Fibroblast of skin of right quadriceps (primary cell): Measurements from ENCODE around the gene ZNF446.
"Not testable (repeated sequence)": the region's sequence is repeated elsewhere in the genome, so short reads cannot be mapped to it uniquely, and the experiment has no call there.

Experiments
- DNase-seq: peaks from one replicate; pipeline ENCODE4 v3.0.0-alpha.2; 2013

Gene ZNF446

DNA sequence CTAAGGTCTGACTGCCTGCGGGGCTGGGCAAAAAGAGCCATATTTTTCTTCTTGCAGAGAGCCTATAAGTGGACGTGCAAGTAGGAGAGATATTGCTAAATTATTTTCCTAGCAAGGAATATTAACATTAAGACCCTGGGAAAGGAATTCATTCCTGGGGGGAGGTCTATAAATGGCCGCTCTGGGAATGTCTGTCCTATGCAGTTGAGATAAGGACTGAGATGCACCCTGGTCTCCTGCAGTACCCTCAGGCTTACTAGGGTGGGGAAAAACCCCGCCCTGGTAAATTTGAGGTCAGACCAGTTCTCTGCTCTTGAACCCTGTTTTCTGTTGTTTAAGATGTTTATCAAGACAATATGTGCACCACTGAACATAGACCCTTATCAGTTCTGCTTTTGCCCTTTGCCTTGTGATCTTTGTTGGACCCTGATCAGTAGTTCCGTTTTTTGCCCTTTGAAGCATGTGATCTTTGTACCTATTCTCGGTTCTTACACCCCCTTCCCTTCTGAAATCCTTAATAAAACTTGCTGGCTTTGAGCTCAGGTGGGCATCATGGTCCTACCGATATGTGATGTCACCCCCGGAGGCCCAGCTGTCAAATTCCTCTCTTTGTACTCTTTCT is 31.6 kb downstream of the ZNF446 start:
- not testable (repeated sequence) for DNase-seq

DNA sequence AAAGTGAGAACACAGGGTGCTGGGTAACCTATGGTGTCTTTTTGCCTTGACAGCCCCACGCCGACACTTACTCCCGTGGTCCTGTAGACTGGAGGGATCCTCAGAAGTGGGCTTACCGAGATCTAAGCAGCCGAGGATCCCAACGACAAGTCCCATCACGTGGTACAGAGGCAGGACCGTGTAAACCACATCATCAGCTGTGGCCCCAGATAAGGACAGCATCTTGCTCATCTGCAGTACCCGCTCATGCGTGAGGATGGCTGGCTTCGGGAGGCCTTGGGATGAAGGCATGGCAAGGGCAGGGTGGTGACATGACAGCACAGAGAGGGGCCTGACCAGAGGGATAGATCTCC is 33.6 kb downstream of the ZNF446 start:
- no peak for DNase-seq

DNA sequence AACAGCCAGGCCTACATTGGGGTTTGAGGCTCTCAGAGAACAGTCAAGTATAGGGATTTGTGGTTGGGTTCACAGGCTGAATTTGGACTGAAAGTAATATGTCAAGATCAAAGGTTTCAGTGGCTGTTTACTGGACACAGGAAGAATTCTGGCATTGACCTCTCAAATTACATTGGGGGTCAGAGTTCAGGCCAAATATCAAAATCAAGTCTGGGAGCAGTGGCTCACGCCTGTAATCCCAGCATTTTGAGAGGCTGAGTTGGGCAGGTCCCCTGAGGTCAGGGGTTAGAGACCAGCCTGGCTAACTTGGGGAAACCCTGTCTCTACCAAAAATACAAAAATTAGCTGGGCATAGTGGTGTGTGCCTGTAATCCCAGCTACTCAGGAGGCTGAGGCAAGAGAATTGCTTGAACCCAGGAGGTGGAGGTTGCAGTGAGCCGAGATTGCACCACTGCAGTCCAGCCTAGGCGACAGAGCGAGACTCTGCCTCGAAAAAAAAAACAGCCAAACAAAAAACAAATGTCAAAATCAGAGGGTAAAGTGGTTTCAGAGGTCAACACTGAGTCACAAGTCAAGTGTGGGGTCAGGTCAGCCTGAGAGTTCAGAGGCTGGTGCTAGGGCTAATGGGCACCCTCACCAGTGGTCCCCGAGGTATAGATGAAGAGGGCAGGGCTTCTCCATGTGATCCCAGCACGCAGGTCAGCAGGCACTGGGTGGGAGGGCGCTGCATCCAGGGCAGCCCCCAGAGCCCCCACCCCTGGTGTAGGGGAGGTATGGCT is 34.1 kb downstream of the ZNF446 start:
- DNase-seq: no peak

DNA sequence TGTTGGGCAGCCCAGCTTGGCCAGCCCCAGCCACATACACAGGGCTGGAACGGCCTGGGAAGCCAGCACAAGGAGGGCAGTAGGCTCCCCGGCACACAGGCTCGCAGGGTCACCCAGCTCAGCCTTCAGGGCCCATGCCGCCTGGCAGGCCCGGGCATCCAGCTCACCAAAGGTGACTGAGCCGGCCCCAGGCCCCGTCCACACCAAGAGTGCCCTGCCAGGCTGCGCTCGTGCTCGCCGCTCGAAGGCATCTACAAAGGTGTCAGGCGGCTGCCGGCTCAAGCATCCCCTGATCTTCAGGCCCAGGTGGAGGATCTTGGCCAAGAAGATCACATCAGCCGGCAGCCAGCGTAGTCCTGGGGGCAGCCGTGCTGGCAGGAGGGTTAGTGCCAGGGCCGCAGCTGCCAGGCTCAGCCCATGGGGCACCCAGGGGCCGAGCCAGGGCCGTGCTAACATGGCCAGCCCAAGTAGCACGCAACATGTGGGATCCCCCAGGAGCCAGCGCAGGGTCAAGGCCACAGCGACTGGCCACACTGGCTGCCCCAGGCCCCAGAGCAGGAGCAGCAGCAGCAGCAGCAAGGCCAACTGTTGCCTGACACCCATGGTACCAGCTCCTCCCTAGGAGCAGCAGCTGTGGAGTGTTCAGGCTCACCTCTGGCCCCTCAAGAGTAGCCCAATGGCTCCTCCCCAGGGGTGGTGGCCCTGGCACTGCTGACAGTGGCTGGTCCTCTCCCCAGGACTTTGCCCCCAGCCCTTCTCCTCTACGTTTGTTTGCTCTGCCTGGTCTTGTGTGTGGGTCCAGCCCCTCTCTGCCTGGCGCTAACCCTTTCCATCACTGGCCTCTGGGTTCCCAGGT is 35.4 kb downstream of the ZNF446 start, which contains the start of gene SLC27A5:
Gene SLC27A5 (minus strand): TSS at position 640 of the 856 bp plus-strand sequence. CDS start 37 bp downstream, at position 603.
- DNase-seq: no peak

DNA sequence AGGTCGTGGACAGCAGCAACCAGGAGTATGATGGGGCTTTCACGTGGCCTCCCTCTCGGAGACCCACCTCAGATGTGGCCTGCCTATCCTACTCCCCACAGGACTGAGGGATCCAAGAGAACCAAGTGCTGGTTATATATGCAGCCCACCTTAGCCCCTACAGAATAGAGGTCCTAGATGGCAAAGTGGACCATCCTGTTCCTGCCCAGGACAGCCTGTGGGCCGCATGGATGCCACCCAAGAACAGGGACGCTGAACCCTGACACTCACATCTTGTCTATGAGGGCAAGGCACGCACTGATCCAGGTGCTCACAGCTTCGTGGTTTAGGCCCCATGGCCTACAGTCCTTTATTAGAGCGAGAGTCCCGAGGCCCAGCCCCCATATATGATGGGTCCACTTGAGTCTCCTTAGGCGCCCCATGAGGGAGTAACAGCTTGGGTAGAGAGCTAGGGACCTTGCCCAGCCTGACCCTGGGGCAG is 37.1 kb downstream of the ZNF446 start:
- DNase-seq: no peak

DNA sequence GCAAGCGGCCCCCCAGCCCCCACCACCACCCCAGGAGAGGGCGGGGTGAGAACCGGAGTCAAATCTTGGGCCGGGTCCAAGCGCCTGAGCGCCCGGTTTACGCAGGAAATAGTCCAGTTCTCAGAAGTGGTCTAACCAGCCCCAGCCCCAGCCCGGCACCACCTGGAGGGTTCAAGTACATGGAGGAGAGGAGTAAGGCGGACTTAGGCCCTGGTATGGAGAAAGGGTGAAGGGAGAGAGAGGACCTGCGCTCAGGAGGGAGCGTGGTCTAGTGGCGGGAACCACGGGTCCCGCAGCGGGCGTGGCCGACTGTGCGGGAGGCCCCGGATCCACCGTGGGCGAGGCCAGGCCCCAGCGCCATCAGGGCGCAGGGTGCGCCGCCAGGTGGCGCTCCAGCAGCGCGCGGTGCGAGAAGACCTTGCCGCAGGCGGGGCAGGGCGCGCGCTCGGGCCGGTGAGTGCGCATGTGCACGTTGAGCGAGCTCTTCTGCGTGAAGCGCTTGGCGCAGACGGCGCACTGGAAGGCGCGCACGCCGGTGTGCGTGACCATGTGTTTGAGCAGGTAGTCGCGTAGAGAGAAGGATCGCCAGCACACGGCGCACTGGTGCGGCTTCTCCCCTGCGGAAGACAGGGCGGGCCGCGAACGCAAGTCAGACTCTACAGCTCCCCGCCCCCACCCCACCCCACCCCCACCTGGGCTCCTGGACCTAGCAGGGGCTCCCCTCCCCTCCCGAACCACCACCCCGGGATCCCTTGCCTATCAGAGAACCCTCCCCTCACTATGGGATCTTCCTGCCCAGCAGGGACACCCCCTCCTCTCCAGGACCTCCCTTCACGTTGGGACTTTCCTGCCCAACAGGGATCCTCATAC is 37.8 kb downstream of the ZNF446 start:
- DNase-seq: peak; percentile 84

DNA sequence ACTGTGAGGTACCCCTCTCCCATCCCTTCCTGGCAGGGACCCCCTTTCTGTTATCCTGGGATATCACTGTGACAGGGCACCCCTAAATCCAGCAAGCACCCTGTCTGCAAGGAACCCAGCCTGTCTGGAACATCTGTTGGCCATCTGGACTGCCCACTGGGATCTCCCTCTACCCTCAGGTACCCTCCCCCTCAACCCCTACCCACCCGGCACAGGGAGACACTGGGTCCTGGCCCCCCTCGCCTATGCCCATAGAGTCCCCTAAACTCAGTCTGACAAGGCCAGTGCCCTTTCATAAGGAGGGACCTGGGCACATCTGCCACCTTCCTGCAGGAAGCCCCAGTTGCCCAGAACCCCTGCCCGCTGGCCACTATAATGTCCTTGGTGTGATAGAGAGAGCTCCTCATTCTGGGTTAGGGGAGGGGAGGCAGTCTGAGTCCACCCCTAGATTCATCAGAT is 38.4 kb downstream of the ZNF446 start:
- no peak for DNase-seq

DNA sequence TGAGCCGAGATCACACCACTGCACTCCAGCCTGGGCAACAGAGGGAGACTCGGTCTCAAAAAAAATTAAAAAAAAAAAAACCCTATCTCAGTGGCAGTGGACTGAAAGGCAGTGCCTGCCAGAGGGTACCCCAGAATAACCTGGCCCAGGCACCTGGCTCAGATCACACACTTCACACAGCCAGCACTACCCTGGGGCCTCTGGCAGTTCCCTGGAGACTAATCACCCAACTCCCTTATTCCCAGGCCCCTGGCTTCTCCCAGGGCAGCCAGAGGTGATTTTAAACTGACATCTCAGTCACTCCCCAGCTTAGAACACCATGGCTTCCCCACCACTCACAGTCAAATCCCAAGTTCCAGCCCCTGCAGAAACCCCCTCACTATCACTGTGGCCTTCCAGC is 39.1 kb downstream of the ZNF446 start:
- DNase-seq: no peak

DNA sequence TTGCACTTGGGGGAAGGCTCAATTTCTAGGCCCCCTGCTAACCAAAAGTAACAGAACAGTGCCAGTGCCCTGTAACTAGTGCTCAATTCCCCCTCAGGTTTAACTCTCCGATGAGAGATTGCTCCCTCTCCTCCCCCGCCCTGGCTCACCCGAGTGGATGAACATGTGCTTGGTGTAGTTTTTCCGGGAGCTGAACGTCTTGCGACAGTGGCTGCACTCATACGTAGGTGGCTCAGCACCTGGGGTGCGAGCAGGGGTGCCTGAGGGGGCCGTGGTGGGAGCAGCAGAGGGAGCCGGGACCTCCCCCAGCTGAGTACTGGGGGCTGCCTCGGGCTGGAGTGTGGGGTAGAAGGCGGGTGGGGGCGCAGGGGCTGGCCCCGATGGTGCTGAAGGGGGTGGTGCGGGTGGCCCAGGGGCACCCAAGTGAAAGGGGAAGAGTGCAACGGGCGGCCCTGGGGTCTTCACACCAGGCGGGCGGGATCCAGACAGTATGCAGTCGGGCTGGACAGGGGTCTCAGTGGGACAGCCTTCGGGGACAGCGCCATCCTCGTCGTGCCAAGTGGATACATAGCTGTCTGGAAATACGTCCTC is 40.2 kb downstream of the ZNF446 start:
- DNase-seq: no peak

DNA sequence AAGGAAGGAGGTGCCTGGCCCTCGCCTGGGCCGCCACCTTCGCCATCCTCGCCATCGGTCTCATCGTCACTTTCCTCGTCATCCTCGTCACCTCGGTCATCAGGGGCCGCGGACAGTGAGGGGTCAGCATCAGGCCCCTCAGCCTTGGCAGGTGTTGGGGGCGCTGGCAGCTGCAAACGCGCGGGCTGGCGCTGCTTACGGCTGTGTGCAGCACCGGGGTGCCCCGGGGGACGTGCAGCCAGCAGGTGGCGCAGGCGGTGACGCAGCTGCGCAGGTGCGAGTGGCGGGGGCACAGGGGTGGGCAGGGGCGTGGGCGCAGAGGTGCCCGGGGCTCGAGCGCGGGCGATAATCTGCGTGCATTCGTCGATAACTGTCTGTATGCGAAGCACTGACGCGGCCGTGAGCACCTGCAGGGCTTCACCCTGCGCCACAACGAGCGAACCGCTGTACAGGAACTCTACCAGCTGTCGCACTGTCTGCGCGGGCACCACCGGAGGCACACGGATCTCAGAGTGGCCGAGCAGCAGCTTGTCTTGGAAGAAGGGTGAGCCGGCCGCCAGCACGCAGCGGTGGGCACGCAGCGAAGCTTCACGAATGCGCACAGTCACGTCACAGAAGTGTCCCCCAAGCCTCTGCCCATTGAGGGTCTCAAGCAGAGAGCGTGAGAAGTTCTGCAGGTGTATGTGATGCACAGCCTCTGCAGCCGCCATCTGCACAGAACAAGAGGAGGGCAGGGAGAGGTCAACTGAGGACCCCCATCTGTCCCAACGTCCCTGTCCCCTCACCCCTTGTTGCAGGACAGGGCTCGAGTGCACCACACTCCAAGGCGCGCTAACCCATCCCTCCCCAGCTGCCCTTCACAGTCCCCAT is 41.0 kb downstream of the ZNF446 start:
- no peak for DNase-seq

DNA sequence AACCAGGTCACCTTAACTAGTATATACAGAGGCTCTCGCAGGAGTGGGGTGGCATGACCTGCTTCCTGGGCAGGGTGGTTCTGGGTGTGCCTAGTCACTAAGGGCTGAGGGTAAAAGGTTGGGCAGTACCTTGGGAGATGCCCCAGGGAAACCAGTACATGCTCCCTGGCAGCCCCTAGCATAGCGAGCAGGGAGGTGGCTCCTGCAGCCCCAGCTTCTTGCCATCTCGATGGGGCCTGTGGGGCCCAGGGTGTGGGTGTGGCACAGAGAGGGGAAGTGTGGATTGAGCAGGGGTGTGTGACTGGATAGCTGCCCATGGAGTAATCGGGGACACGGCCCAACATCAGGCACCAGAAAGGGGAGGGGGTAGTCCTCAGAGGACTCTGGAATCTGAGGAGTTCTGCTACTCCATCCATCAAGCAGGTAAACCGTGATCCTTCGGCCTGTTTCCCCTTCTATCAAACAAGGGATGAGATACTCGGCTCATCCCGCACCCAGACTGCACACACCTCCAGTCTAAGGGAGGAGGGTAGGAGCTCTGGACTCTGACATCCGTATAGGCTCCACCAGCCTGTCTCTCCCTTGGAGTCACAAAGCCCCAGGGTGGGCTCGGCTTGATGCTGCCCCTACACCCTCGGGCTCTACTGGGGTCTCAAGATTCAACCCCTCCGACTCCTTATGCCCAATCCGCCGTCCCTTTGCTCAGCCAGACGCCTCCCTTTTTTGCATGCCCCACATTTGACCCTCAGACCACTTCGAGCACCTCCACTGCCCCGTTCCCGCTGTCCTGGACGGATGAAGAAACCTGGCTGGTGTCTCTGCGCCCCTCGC is 42.3 kb downstream of the ZNF446 start:
- no peak for DNase-seq

DNA sequence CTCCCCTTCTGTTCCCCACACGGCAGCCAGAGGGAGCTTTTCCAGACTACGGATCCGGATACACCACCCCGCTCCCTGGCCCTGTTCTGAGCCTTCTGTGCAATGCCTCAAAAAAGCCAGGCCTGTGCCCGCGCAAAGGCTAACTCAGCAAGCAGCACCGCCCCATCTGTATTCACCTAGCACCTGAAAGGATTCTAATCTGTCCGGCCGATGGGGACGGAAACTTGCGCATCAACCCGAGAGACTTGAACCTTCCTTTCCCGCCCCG is 42.9 kb downstream of the ZNF446 start:
- DNase-seq: peak; percentile 75

DNA sequence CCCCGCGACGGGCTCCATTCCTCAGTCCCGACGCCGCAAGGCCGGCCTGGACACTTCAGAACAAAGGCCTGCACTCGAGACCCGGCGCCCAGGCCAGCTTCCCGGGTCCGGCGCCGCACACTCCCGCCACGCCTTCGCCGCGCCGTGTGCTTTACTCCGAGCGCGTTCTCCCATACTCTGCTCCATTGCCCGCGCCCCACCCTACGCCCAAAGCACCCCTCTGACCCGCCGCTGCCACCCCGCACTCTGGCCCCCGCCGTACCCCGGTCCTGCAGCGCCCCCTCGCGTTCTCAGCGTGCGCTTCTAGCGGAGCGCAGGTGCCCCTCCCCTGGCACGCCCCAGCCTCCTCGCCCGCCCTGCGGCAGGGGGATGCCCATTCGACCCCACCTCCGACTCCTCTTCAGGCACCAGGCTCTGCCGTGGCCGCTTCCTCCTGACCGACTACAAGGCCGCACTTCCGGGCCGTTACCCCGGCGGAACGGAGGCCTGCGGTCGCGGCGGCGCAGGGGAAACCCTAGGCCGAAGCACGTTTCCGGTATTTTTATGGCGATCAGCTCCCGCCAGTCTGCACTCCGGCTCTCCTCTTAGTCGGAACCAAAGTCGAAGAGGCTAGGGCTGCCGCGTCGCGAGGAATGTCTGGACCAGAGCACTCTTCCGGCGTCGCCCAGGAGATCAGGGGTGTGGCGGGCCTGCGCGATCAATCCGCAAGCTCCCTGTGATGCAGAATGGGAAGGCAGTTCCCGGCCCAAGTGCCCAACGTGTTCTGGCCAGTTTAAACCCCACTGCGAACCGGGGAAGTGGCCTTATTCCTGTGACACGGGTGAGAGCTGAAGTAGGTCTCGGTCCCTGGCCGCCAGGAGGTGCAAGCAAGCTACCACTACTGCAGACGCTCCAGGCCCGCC is 43.5 kb downstream of the ZNF446 start, which contains the start of gene ZBTB45:
Gene ZBTB45 (minus strand): TSS at position 456 of the 902 bp plus-strand sequence. CDS start 2,137 bp downstream, outside the sequence.
- DNase-seq: peak; percentile 97

DNA sequence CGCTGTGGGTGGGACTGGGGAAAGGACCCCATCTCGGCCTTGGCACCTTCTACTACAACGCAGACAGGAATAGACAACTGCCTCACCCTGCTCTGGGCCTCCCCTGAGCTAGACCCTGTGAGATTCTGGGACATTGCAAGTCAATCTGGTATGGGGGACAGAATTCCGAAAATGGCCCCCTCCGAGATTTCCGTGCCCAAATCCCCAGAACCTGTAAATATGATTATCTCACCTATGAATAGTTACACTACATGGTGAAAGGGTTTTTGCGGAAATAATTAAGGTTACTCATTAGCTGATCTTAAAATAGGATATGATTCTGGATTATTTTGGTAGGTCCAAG is 44.1 kb downstream of the ZNF446 start:
- DNase-seq: no peak

DNA sequence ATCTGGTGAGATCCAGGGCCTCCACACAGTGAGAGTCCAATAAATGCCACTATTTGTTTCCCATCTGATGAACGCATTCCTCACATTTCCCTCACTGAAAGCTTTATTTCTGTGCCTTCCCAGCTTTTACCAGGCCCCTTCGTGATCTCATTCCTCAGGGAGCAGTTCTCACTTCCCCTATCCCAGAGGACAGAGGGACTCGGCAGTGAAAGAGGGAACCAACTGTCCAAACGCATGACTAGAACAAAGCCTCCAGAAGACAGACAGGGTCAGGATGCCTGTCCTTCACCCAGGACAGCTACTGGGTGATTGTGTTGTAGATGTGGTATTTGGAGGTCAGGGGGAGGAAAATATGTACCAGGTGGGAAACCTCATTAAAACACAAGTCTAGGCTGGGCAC is 45.5 kb downstream of the ZNF446 start:
- no peak for DNase-seq

DNA sequence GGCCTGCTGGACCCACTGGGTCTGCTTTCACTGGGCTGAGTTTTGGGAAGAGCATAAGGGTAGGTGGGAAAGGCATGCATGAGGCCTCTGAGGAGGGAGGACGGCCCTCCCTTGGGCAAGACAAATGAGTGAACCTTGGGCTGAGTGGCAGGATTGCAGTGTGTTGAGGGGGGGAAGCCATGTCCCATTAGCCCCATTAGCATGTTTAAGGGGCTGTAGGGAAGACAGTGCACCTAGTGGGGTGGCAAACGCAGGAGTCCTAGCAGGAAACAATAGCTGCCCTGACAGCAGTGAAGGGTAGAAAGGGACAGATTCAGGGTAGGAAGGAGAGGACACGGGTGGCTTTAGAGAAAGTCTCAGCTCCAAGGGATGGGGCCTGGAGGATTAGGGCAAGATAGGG is 46.6 kb downstream of the ZNF446 start:
- no peak for DNase-seq

DNA sequence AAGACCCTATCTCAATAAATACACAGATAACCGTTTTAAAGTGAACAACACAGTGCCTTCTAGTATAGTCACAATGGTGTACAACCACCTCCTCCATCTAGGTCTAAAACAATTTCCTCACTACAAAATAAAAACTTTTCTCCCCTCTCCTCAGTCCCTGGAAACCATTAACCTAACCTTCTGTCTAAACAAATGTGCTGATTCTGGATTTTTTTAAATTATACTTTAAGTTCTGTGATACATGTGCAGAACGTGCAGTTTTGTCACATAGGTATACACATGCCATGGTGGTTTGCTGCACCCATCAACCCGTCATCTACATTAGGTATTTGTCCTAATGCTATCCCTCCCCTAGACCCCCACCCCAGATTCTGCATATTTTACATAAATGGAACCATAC is 53.3 kb downstream of the ZNF446 start:
- DNase-seq: no peak
